GM19395 (cell line): ENCODE data around the gene PTX3.

Experiments used
- ATAC-seq: cut with Tn5 transposase; IDR thresholded peaks from one replicate; pipeline ENCODE4 v1.9.1; 2021; ENCODE audit warnings: mild to moderate bottlenecking, moderate library complexity; ENCODE audit not compliant: unreplicated experiment

The PTX3 gene

DNA sequence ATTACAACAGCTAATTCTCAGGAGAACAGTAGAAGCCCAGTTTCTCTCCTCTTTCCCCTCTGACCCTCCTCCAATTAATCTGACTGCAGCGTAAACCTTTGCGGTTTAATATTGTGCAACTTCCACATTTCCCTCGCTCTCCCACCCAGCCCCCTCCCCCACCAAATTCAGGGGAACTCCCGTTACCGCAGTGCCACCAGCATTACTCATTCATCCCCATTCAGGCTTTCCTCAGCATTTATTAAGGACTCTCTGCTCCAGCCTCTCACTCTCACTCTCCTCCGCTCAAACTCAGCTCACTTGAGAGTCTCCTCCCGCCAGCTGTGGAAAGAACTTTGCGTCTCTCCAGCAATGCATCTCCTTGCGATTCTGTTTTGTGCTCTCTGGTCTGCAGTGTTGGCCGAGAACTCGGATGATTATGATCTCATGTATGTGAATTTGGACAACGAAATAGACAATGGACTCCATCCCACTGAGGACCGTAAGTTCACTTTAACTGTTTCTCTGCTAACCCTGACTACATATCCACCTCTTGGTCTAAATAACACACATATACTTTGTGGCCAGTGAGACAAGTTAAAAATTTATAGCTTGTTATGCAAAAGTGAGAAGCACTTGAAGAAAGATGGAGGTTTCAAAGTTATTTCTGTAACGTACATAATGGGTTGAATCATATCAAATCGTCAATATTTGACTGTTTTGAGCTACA lies at the start of gene PTX3:
PTX3 (plus strand) TSS at position 268 of the 709 bp plus-strand sequence; CDS start at position 352, 84 bp downstream.
- ATAC-seq: no peak

- no peak for ATAC-seq
Measured at GRCh38 chr3:157387708-157388435, 48.8 kb upstream of the PTX3 start.

DNA sequence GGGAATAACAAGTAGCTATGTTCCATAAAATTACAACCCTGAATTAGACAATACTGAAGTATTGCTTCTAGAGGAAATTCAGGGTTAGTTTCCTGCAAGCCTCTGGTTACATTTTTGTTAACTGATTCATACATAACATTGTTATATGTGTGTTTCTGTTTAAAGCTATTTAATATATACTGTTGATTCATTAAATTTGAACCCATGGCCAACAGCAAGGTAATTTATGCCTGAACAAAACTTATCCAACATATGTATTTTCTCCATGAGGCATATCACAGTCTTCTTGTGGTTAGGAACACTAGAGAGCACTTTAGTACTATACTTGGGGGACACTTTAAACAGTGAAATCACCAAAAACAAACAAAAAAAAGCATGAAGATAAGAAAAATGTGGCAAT lies 47.7 kb upstream of the PTX3 start:
- no peak for ATAC-seq

- no peak for ATAC-seq
Measured at GRCh38 chr3:157390713-157391515, 45.7 kb upstream of the PTX3 start.

DNA sequence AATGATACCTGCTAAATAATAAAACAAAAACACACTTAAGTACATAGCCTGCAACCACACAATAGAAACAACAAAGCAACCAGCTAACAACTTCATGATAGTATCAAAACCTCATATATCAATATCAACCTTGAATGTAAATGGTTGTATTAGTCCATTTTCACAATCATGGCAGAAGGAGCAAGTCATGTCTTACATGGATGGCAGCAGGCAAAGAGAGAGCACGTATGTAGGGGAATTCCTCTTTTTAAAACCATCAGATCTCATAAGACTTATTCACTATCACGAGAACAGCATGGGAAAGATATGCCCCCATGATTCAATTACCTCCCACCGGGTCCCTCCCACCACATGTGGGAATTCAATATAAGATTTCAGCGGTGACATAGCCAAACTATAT lies 44.5 kb upstream of the PTX3 start:
- no peak for ATAC-seq

- ATAC-seq: no peak
Measured at GRCh38 chr3:157393113-157393512, 43.5 kb upstream of the PTX3 start.

DNA sequence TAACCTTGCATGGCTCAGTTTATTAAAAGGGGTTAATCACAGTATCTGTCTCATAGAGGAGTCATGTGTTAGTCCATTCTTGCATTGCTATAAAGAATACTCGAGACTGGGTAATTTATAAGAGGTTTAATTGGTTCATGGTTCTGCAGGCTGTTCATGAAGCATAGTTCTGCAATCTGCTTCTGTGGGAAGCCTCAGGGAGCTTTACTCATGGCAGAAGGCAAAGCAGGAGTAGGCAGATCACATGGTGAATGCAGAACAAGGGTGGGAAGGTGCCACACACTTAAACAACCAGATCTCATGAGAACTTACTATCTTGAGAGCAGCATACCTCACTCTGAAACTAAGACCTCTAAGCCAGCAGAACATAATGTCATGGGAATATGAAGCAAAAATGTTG lies 42.2 kb upstream of the PTX3 start:
- no peak for ATAC-seq

- no peak for ATAC-seq
Measured at GRCh38 chr3:157398598-157398997, 38.1 kb upstream of the PTX3 start.

- no peak for ATAC-seq
Measured at GRCh38 chr3:157404381-157404780, 32.3 kb upstream of the PTX3 start.

DNA sequence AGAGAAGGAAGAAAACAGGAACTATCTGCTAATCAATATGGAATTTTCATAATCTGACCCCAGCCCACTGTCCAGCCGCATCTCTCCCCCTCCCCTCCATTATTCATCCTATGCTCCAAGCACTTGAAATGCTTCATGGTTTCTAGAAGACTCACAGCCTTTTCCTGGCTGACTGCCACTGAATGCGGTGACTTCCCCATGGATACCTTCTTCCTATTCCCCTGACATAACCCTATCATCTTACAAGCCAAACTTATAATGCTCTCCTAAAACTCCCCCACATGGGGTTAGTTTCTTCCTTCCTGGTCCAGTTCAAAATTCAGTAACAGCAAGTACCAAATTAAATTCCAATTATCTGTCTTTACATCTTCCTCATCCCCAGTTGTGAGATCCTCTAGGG lies 31.2 kb upstream of the PTX3 start:
- ATAC-seq: no peak

- no peak for ATAC-seq
Measured at GRCh38 chr3:157406394-157406793, 30.3 kb upstream of the PTX3 start.

DNA sequence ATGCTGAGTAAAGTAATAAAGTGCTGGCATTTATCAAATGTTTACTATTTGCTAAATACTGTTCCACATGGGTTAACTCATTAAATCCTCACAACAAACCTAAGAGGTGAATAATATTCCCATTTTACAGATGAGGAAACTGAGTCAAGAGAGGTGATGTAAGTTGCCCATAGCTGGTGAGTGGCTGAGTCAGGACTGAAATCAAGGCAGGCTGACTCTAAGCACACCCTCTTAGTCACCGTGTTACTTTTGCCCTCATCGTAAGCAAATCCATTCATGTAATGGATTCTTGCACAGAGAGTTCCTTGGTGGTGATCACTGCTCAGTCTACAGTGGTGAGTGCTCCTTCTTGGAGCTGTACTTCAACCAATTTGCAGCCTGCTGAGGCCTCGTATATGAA lies 28.9 kb upstream of the PTX3 start:
- ATAC-seq: no peak

- no peak for ATAC-seq
Measured at GRCh38 chr3:157408499-157409149, 28.0 kb upstream of the PTX3 start.

DNA sequence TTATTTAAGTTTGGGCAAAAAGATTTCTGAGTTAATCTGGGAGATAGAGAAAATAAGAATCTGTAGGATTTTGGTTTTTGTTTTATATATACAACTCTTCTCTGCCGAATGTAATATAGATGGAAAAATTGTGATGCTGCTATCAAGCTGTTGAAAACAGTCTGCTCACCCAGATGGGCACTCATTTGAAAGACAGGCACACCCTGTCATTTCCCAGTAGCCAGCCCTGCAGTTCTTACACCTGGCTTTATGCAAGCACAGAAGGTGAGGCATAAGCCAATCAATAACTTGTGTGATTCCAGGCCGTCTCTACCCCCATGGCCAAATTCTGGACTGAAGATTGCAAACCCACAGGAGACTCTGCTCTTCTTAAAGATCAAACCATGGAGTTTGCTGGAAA lies 27.1 kb upstream of the PTX3 start:
- ATAC-seq: no peak

GRCh38 chr3:157410945-157411344 lies 25.7 kb upstream of the PTX3 start:
- no peak for ATAC-seq

- ATAC-seq: no peak
Measured at GRCh38 chr3:157412323-157412855, 24.3 kb upstream of the PTX3 start.

- no peak for ATAC-seq
Measured at GRCh38 chr3:157414861-157415260, 21.8 kb upstream of the PTX3 start.

GRCh38 chr3:157416347-157417087 lies 20.1 kb upstream of the PTX3 start:
- no peak for ATAC-seq

GRCh38 chr3:157417247-157417646 lies 19.4 kb upstream of the PTX3 start:
- ATAC-seq: no peak

- no peak for ATAC-seq
Measured at GRCh38 chr3:157418104-157418503, 18.5 kb upstream of the PTX3 start.
